Nucleus accumbens (tissue), 56 donors: ENCODE measurements around the gene CACYBP.
"Not testable (repeated sequence)": the region's sequence is repeated elsewhere in the genome, so short reads cannot be mapped to it uniquely, and the experiment has no call there.

Source experiments
- DNase-seq, 56 donors: peaks; one replicate each; lab custom pipeline; 2025; lab: John Stamatoyannopoulos, UW

CACYBP gene

GRCh38 chr1:175002910-175003517 lies 3.3 kb downstream of the CACYBP start:
- no peak for DNase-seq

GRCh38 chr1:175003521-175003920 lies 3.8 kb downstream of the CACYBP start:
- no peak for DNase-seq

- no peak for DNase-seq
These were observed 5.5 kb downstream of the CACYBP start for GRCh38 chr1:175005085-175005783.

- DNase-seq, result no peak
These were observed 9.8 kb downstream of the CACYBP start for GRCh38 chr1:175009532-175009931.

- DNase-seq, result no peak
These were observed 13.7 kb downstream of the CACYBP start for GRCh38 chr1:175013445-175013844.

- DNase-seq, result no peak
These were observed 15.5 kb downstream of the CACYBP start for GRCh38 chr1:175015243-175015642.

- DNase-seq, result no peak
These were observed 19.8 kb downstream of the CACYBP start for GRCh38 chr1:175019524-175019923.

- peak; percentile 47 to 98 (median 94) for DNase-seq
These were observed 23.5 kb downstream of the CACYBP start, which contains the start of gene MRPS14 for GRCh38 chr1:175023043-175023921. Gene MRPS14 (minus strand): TSS chr1:175023425. CDS start chr1:175023408, 17 bp downstream.

GRCh38 chr1:175023922-175024242 lies 24.1 kb downstream of the CACYBP start:
- peak in 1 of 56 donors; percentile 20 for DNase-seq

- DNase-seq, result no peak
These were observed 25.0 kb downstream of the CACYBP start for GRCh38 chr1:175024773-175025172.

- no peak for DNase-seq
These were observed 34.2 kb downstream of the CACYBP start for GRCh38 chr1:175033953-175034352.

GRCh38 chr1:175034775-175035174 lies 35.0 kb downstream of the CACYBP start:
- no peak for DNase-seq

- no peak for DNase-seq
These were observed 36.1 kb downstream of the CACYBP start for GRCh38 chr1:175035865-175036264.

GRCh38 chr1:175036476-175036875 lies 36.7 kb downstream of the CACYBP start:
- DNase-seq, result no peak

GRCh38 chr1:175037416-175037815 lies 37.7 kb downstream of the CACYBP start:
- no peak for DNase-seq

GRCh38 chr1:175040324-175040879 lies 40.7 kb downstream of the CACYBP start:
- no peak for DNase-seq

- DNase-seq, result no peak
These were observed 42.9 kb downstream of the CACYBP start for GRCh38 chr1:175042650-175043049.

GRCh38 chr1:175043824-175044223 lies 44.1 kb downstream of the CACYBP start:
- DNase-seq, result no peak

- not testable (repeated sequence) for DNase-seq
These were observed 44.8 kb downstream of the CACYBP start for GRCh38 chr1:175044591-175044990.

GRCh38 chr1:175045097-175045496 lies 45.4 kb downstream of the CACYBP start:
- no peak for DNase-seq

GRCh38 chr1:175045519-175045918 lies 45.8 kb downstream of the CACYBP start:
- DNase-seq, result no peak
